Panc1 (cell line): ENCODE results near the gene MYBPC3. TPM values are rescaled to one million over a fixed set of nuclear protein-coding genes. Genes with fewer than 3 reads are reported as not detected.
A peak's percentile ranks its signal among the peaks of the same experiment; 100 is the strongest.

Source experiments
- ATAC-seq: fragments of 200-7000 bp; cut with Tn5 transposase; 2 replicates; pipeline ENCODE4 v1.9.1; 2020; ENCODE audit warnings: mild to moderate bottlenecking, moderate library complexity
- Bru-seq: library from RNA; stranded (reverse); fragments of 400-500 nt; gene quantifications from one replicate; lab custom pipeline; 2021; lab: Mats Ljungman, UMichigan
- BruChase-seq, 2 experiments: library from RNA; stranded (reverse); fragments of 400-500 nt; gene quantifications; one replicate each; lab custom pipeline; 2021; lab: Mats Ljungman, UMichigan
- BruUV-seq: library from RNA; stranded (reverse); fragments of 400-500 nt; replicated peaks from 2 replicates; lab custom pipeline; 2021; lab: Mats Ljungman, UMichigan
- CTCF ChIA-PET: fragments of 300-600 bp; sonication (Branson Sonifier 250); formaldehyde crosslinking; loops from one replicate; lab custom pipeline; 2022; ENCODE audit warnings: antibody characterized with exemption; lab: Charles Lee
- POLR2A ChIA-PET: fragments of 300-600 bp; sonication (Branson Sonifier 250); formaldehyde crosslinking; loops from one replicate; lab custom pipeline; 2022; ENCODE audit warnings: antibody characterized with exemption; lab: Charles Lee
- DNase-seq: peaks from one replicate; pipeline ENCODE4 v3.0.0-alpha.2; 2010; ENCODE audit warnings: low read depth, low spot score
- H3K27ac ChIP-seq: 2 replicates; pipeline ENCODE4 v1.5.1; 2011; ENCODE audit warnings: mild to moderate bottlenecking, low read length, inconsistent platforms
- H3K27me3 ChIP-seq: fragments of 200-500 bp; sonication (Bioruptor generic); 2 replicates; pipeline ENCODE4 v1.6.0; 2014; ENCODE audit warnings: low read length, inconsistent platforms; ENCODE audit not compliant: control insufficient read depth, insufficient read depth
- H3K36me3 ChIP-seq: fragments of 200-500 bp; sonication (Bioruptor generic); 2 replicates; pipeline ENCODE4 v1.5.1; 2014; ENCODE audit warnings: inconsistent platforms, mild to moderate bottlenecking, low read length, moderate library complexity; ENCODE audit not compliant: control insufficient read depth, insufficient read depth
- H3K4me1 ChIP-seq: 2 replicates; pipeline ENCODE4 v1.5.1; 2011; ENCODE audit warnings: inconsistent platforms, mild to moderate bottlenecking, low read length, moderate library complexity; ENCODE audit not compliant: control insufficient read depth, insufficient read depth
- H3K4me3 ChIP-seq, 2 experiments: 2 replicates each; pipeline ENCODE4 v1.5.1; 2011 to 2012; ENCODE audit warnings: low read depth in 2 of 2, low read length in 2 of 2, mild to moderate bottlenecking in 2 of 2, inconsistent platforms in 1 of 2, moderate library complexity in 1 of 2
- H3K9me3 ChIP-seq: fragments of 200-500 bp; sonication (Bioruptor generic); 2 replicates; pipeline ENCODE4 v1.5.1; 2014; ENCODE audit warnings: low read depth, mild to moderate bottlenecking, inconsistent platforms, low read length, moderate library complexity; ENCODE audit not compliant: control insufficient read depth, insufficient read depth
- POLR2AphosphoS5 ChIP-seq: IDR thresholded peaks from 2 replicates; pipeline ENCODE4 v1.6.1; 2012; ENCODE audit warnings: mild to moderate bottlenecking, low read depth, low read length, moderate library complexity
- SIN3A ChIP-seq: IDR thresholded peaks from 2 replicates; pipeline ENCODE4 v1.6.1; 2012; ENCODE audit warnings: low read depth, mild to moderate bottlenecking, low read length, moderate library complexity, borderline replicate concordance; ENCODE audit not compliant: insufficient read depth
- TCF7L2 ChIP-seq: IDR thresholded peaks from 2 replicates; pipeline ENCODE4 v1.6.1; 2011; ENCODE audit warnings: mild to moderate bottlenecking, low read depth, low read length, inconsistent platforms
- in situ Hi-C: cut with HindIII; loops from 2 replicates; pipeline ENCODE4 v1.10.0; 2016; ENCODE audit warnings: low sequenced_read_pairs, low pct_unique_long_range_greater_than_20kb
- intact Hi-C: fragments of 100-400 bp; cut with micrococcal nuclease; formaldehyde crosslinking; loops from one replicate; pipeline ENCODE4 v1.10.0; 2022; ENCODE audit not compliant: unreplicated experiment
- long read RNA-seq: library from polyadenylated mRNA; unstranded; transcript quantifications from one replicate; pipeline ENCODE4 v2.0.0, GENCODE V29; 2021; ENCODE audit not compliant: unreplicated experiment
- polyA plus RNA-seq: library from polyadenylated mRNA; unstranded; fragments of >200 nt; gene quantifications from one replicate; pipeline ENCODE4 v1.2.1, GENCODE V29; 2012; ENCODE audit warnings: missing spikeins; ENCODE audit not compliant: insufficient read length
- total RNA-seq: library from RNA; stranded (reverse); gene quantifications from one replicate; pipeline ENCODE4 v1.2.1, GENCODE V29; 2021; ENCODE audit not compliant: unreplicated experiment
- TF ChIP-seq, protein P1 (sequence below): fragments of 450-650 bp; IDR thresholded peaks from 2 replicates; pipeline ENCODE4 v1.5.1; 2017; ENCODE audit warnings: mild to moderate bottlenecking
- TF ChIP-seq, protein P2 (sequence below), 2 experiments: IDR thresholded peaks; 2 replicates each; pipeline ENCODE4 v1.6.1; 2011 to 2012; ENCODE audit warnings: low read depth in 2 of 2, control low read depth in 1 of 2, low read length in 1 of 2, mild to moderate bottlenecking in 1 of 2, moderate library complexity in 1 of 2; ENCODE audit not compliant: insufficient read depth in 1 of 2

Gene MYBPC3
- total RNA-seq (not detected), Bru-seq, nascent RNA (not detected), BruChase-seq, experiment 1, labeled RNA remaining after a 2-hour chase (percentile 4 among the genes with signal in this experiment), BruChase-seq, experiment 2, labeled RNA remaining after a 6-hour chase (percentile 5 among the genes with signal in this experiment)
- polyA plus RNA-seq: not detected
- long read RNA-seq: 0 reads

DNA sequence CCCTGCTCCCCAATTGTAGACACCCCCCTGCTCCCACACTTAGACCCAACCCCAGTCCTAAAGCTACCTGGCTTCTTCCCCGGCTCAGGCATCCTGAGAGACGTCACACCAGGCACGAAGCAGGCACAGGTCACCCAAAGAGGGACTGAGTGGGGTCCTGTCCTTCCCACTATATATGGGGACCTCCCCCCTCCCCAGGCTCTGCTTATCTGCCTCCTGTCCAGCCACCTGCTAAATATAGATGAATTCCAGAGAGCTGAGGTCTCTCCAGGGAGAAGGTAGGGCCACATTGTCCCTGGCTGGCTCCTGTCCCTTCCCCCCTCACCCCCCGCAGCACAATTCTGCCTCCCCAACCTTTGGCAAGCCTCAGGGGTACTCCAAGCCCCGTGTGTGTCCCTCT lies at the start of gene MYBPC3:
Gene MYBPC3, minus strand, starts transcription at position 147 of the 400 bp plus-strand sequence. Its CDS starts 55 bp downstream, at position 92.
- no peak within 1 kb of the TSS for H3K27ac ChIP-seq
- H3K9me3 ChIP-seq: no peaks in the 10 kb centered on the region
- ChIA-PET POLR2A (no interaction called here), CTCF (no interaction called here)
- no TSS peak for BruUV-seq
- intact Hi-C loops: loop anchor here (10.0 kb wide), 2 partner anchors 98 to 178 kb away; partner anchors contain the start of genes ARFGAP2 and NR1H3
- in situ Hi-C loops: no loop called here
- TF ChIP-seq, protein P1, sequence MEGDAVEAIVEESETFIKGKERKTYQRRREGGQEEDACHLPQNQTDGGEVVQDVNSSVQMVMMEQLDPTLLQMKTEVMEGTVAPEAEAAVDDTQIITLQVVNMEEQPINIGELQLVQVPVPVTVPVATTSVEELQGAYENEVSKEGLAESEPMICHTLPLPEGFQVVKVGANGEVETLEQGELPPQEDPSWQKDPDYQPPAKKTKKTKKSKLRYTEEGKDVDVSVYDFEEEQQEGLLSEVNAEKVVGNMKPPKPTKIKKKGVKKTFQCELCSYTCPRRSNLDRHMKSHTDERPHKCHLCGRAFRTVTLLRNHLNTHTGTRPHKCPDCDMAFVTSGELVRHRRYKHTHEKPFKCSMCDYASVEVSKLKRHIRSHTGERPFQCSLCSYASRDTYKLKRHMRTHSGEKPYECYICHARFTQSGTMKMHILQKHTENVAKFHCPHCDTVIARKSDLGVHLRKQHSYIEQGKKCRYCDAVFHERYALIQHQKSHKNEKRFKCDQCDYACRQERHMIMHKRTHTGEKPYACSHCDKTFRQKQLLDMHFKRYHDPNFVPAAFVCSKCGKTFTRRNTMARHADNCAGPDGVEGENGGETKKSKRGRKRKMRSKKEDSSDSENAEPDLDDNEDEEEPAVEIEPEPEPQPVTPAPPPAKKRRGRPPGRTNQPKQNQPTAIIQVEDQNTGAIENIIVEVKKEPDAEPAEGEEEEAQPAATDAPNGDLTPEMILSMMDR: no peak
- TF ChIP-seq, protein P2, sequence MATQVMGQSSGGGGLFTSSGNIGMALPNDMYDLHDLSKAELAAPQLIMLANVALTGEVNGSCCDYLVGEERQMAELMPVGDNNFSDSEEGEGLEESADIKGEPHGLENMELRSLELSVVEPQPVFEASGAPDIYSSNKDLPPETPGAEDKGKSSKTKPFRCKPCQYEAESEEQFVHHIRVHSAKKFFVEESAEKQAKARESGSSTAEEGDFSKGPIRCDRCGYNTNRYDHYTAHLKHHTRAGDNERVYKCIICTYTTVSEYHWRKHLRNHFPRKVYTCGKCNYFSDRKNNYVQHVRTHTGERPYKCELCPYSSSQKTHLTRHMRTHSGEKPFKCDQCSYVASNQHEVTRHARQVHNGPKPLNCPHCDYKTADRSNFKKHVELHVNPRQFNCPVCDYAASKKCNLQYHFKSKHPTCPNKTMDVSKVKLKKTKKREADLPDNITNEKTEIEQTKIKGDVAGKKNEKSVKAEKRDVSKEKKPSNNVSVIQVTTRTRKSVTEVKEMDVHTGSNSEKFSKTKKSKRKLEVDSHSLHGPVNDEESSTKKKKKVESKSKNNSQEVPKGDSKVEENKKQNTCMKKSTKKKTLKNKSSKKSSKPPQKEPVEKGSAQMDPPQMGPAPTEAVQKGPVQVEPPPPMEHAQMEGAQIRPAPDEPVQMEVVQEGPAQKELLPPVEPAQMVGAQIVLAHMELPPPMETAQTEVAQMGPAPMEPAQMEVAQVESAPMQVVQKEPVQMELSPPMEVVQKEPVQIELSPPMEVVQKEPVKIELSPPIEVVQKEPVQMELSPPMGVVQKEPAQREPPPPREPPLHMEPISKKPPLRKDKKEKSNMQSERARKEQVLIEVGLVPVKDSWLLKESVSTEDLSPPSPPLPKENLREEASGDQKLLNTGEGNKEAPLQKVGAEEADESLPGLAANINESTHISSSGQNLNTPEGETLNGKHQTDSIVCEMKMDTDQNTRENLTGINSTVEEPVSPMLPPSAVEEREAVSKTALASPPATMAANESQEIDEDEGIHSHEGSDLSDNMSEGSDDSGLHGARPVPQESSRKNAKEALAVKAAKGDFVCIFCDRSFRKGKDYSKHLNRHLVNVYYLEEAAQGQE (IDR thresholded peaks at IDR 0.05; ENCODE audit: insufficient read depth in 1 of 2, low read depth in 2 of 2, low read length in 1 of 2): no peak
- no peak for TF ChIP-seq POLR2AphosphoS5
- H3K27me3 ChIP-seq: no peaks in the 10 kb centered on the region
- H3K4me3 ChIP-seq: no peak within 1 kb of the TSS
- no peak for DNase-seq
- H3K36me3 ChIP-seq: no peaks in the 10 kb centered on the region
- no peaks in the 10 kb centered on the region for H3K4me1 ChIP-seq
- no peak for ATAC-seq

DNA sequence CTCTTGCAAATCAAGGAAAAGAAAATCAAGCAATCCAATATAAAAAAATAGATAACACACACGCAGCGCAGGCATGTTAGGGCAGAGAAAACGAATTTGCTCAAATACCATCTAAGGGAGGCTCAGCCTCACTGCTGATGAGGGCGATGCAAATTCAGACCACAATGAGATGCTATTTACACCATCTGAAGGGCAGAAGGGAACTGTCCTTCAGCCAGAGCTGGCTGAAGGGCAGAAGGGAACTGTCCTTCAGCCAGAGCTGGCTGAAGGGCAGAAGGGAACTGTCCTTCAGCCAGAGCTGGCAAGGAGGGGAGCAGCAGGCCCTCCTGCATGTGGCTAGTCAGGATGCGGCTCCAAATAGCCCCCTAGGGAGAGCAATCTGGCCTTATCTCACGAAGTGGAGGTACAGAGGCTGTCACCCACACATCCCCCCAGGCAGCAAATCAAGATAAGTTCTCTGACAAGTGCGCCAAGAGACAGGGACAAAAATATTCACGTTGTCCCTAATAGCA lies 48.3 kb upstream of the MYBPC3 start:
- intact Hi-C loops (no loop called here), in situ Hi-C loops (no loop called here)
- H3K27ac ChIP-seq: no peak overlapping the region
- H3K36me3 ChIP-seq: no peaks in the 10 kb centered on the region
- DNase-seq (no peak), ATAC-seq (peak; percentile 43; the same call in 1 of the 2 replicates)
- TF ChIP-seq TCF7L2 (no peak), SIN3A (no peak)
- no peaks in the 10 kb centered on the region for H3K9me3 ChIP-seq
- H3K4me3 ChIP-seq: no peak overlapping the region
- H3K4me1 ChIP-seq: peaks cover 5% of the 10 kb centered on the region
- ChIA-PET CTCF (interaction anchor here (0.6 kb wide), 1 partner anchor 16 kb away, joined by 8 read pairs; no protein-coding TSS in a partner anchor), POLR2A (interaction anchor here (0.6 to 0.7 kb wide), 2 partner anchors 14 to 38 kb away, joined by 6 to 8 read pairs; no protein-coding TSS in a partner anchor)
- H3K27me3 ChIP-seq: no peaks in the 10 kb centered on the region
- BruUV-seq: no TSS peak
